ENCODE measurements around the gene COL25A1. TPM values are rescaled to one million over a fixed set of nuclear protein-coding genes. Genes with fewer than 3 reads are reported as not detected.

The COL25A1 gene
- total RNA-seq, 1 donor from 2014 or later = not detected

GRCh38 chr4:109313168-109314133 is 11.0 kb upstream of the COL25A1 start:
- H3K4me3 Mint-ChIP-seq (ENCODE audit: low read depth) = no peak overlapping the region
- H3K27me3 Mint-ChIP-seq (ENCODE audit: low read depth) = peaks cover 18% of the 10 kb centered on the region
- H3K9me3 Mint-ChIP-seq = peaks cover 14% of the 10 kb centered on the region
- no peak overlapping the region for H3K27ac Mint-ChIP-seq
- intact Hi-C loops (cut with micrococcal nuclease) = no loop called here
- no peaks in the 10 kb centered on the region for H3K4me1 Mint-ChIP-seq (ENCODE audit: low read depth)
- no peak for DNase-seq (ENCODE audit: low spot score)
- H3K36me3 Mint-ChIP-seq (ENCODE audit: low read depth) = peaks cover 3% of the 10 kb centered on the region

GRCh38 chr4:109303140-109303496 is 660 bp upstream of the COL25A1 start:
- H3K4me3 Mint-ChIP-seq (ENCODE audit: low read depth) = peak overlapping the region; percentile 74
- no peak overlapping the region for H3K27ac Mint-ChIP-seq
- no peaks in the 10 kb centered on the region for H3K36me3 Mint-ChIP-seq (ENCODE audit: low read depth)
- H3K4me1 Mint-ChIP-seq (ENCODE audit: low read depth) = peaks cover 8% of the 10 kb centered on the region
- no peak for DNase-seq (ENCODE audit: low spot score)
- no peaks in the 10 kb centered on the region for H3K9me3 Mint-ChIP-seq
- intact Hi-C loops (cut with micrococcal nuclease) = loop anchor here (5.0 kb wide), 1 partner anchor 54 kb away; no protein-coding TSS in a partner anchor
- H3K27me3 Mint-ChIP-seq (ENCODE audit: low read depth) = peaks cover 77% of the 10 kb centered on the region

GRCh38 chr4:109301651-109302360 is 652 bp downstream of the COL25A1 start:
- intact Hi-C loops (cut with micrococcal nuclease) = loop anchor here (5.0 kb wide), 1 partner anchor 55 kb away; no protein-coding TSS in a partner anchor
- Mint-ChIP-seq H3K27me3 (ENCODE audit: low read depth) (peaks cover 72% of the 10 kb centered on the region), H3K9me3 (no peaks in the 10 kb centered on the region), H3K27ac (no peak overlapping the region), H3K4me3 (ENCODE audit: low read depth) (peak overlapping the region; percentile 74), H3K36me3 (ENCODE audit: low read depth) (no peaks in the 10 kb centered on the region), H3K4me1 (ENCODE audit: low read depth) (peaks cover 8% of the 10 kb centered on the region)
- DNase-seq (ENCODE audit: low spot score) = no peak

GRCh38 chr4:109298279-109299010 is 4.0 kb downstream of the COL25A1 start:
- Mint-ChIP-seq H3K4me3 (ENCODE audit: low read depth) (no peak overlapping the region), H3K27ac (no peak overlapping the region), H3K27me3 (ENCODE audit: low read depth) (peaks cover 62% of the 10 kb centered on the region), H3K36me3 (ENCODE audit: low read depth) (no peaks in the 10 kb centered on the region), H3K4me1 (ENCODE audit: low read depth) (peaks cover 8% of the 10 kb centered on the region), H3K9me3 (no peaks in the 10 kb centered on the region)
- DNase-seq (ENCODE audit: low spot score) = no peak
- intact Hi-C loops (cut with micrococcal nuclease) = no loop called here

- Mint-ChIP-seq H3K27me3 (ENCODE audit: low read depth) (peaks cover 53% of the 10 kb centered on the region), H3K4me1 (ENCODE audit: low read depth) (peaks cover 3% of the 10 kb centered on the region), H3K9me3 (no peaks in the 10 kb centered on the region), H3K4me3 (ENCODE audit: low read depth) (no peak overlapping the region), H3K36me3 (ENCODE audit: low read depth) (no peaks in the 10 kb centered on the region), H3K27ac (no peak overlapping the region)
- intact Hi-C loops (cut with micrococcal nuclease) = no loop called here
- DNase-seq (ENCODE audit: low spot score) = no peak
These were observed 5.9 kb downstream of the COL25A1 start for GRCh38 chr4:109296527-109296926.

GRCh38 chr4:109295081-109295480 is 7.4 kb downstream of the COL25A1 start:
- intact Hi-C loops (cut with micrococcal nuclease) = loop anchor here (2.0 kb wide), 1 partner anchor 460 kb away; no protein-coding TSS in a partner anchor
- Mint-ChIP-seq H3K9me3 (no peaks in the 10 kb centered on the region), H3K4me1 (ENCODE audit: low read depth) (peaks cover 1% of the 10 kb centered on the region), H3K4me3 (ENCODE audit: low read depth) (no peak overlapping the region), H3K27me3 (ENCODE audit: low read depth) (peaks cover 41% of the 10 kb centered on the region), H3K36me3 (ENCODE audit: low read depth) (no peaks in the 10 kb centered on the region), H3K27ac (no peak overlapping the region)
- no peak for DNase-seq (ENCODE audit: low spot score)

- H3K36me3 Mint-ChIP-seq (ENCODE audit: low read depth) = no peaks in the 10 kb centered on the region
- H3K9me3 Mint-ChIP-seq = no peaks in the 10 kb centered on the region
- no peak overlapping the region for H3K4me3 Mint-ChIP-seq (ENCODE audit: low read depth)
- peaks cover 36% of the 10 kb centered on the region for H3K27me3 Mint-ChIP-seq (ENCODE audit: low read depth)
- DNase-seq (ENCODE audit: low spot score) = no peak
- no peak overlapping the region for H3K27ac Mint-ChIP-seq
- intact Hi-C loops (cut with micrococcal nuclease) = loop anchor here (2.0 kb wide), 1 partner anchor 460 kb away; no protein-coding TSS in a partner anchor
- H3K4me1 Mint-ChIP-seq (ENCODE audit: low read depth) = peaks cover 1% of the 10 kb centered on the region
These were observed 7.9 kb downstream of the COL25A1 start for GRCh38 chr4:109294468-109295020.

GRCh38 chr4:109294006-109294405 is 8.5 kb downstream of the COL25A1 start:
- Mint-ChIP-seq H3K4me1 (ENCODE audit: low read depth) (peaks cover 1% of the 10 kb centered on the region), H3K27ac (no peak overlapping the region), H3K36me3 (ENCODE audit: low read depth) (no peaks in the 10 kb centered on the region), H3K4me3 (ENCODE audit: low read depth) (no peak overlapping the region), H3K27me3 (ENCODE audit: low read depth) (peaks cover 32% of the 10 kb centered on the region), H3K9me3 (no peaks in the 10 kb centered on the region)
- no peak for DNase-seq (ENCODE audit: low spot score)
- intact Hi-C loops (cut with micrococcal nuclease) = loop anchor here (2.0 kb wide), 1 partner anchor 459 kb away; no protein-coding TSS in a partner anchor

GRCh38 chr4:109291707-109292238 is 10.7 kb downstream of the COL25A1 start:
- H3K4me1 Mint-ChIP-seq (ENCODE audit: low read depth) = peaks cover 1% of the 10 kb centered on the region
- no peaks in the 10 kb centered on the region for H3K9me3 Mint-ChIP-seq
- intact Hi-C loops (cut with micrococcal nuclease) = no loop called here

GRCh38 chr4:109290918-109291317 is 11.5 kb downstream of the COL25A1 start:
- Mint-ChIP-seq H3K27me3 (ENCODE audit: low read depth) (peaks cover 13% of the 10 kb centered on the region), H3K4me3 (ENCODE audit: low read depth) (no peak overlapping the region), H3K36me3 (ENCODE audit: low read depth) (no peaks in the 10 kb centered on the region), H3K4me1 (ENCODE audit: low read depth) (peaks cover 1% of the 10 kb centered on the region), H3K27ac (no peak overlapping the region), H3K9me3 (no peaks in the 10 kb centered on the region)
- intact Hi-C loops (cut with micrococcal nuclease) = no loop called here
- DNase-seq (ENCODE audit: low spot score) = no peak

More at GRCh38 chr4:109291707-109292238, 10.7 kb downstream of the COL25A1 start:
- DNase-seq (ENCODE audit: low spot score) = no peak
- H3K4me3 Mint-ChIP-seq (ENCODE audit: low read depth) = no peak overlapping the region
- no peak overlapping the region for H3K27ac Mint-ChIP-seq
- peaks cover 22% of the 10 kb centered on the region for H3K27me3 Mint-ChIP-seq (ENCODE audit: low read depth)
- H3K36me3 Mint-ChIP-seq (ENCODE audit: low read depth) = no peaks in the 10 kb centered on the region

- Mint-ChIP-seq H3K4me1 (ENCODE audit: low read depth) (peaks cover 15% of the 10 kb centered on the region), H3K27ac (no peak overlapping the region), H3K27me3 (ENCODE audit: low read depth) (peaks cover 7% of the 10 kb centered on the region), H3K4me3 (ENCODE audit: low read depth) (no peak overlapping the region), H3K9me3 (no peaks in the 10 kb centered on the region), H3K36me3 (ENCODE audit: low read depth) (no peaks in the 10 kb centered on the region)
- no peak for DNase-seq (ENCODE audit: low spot score)
- intact Hi-C loops (cut with micrococcal nuclease) = no loop called here
These were observed 23.8 kb downstream of the COL25A1 start for GRCh38 chr4:109278594-109279031.
